GM23248 (cell line): ENCODE results near the gene OR1N2. TPM values are rescaled to one million over a fixed set of nuclear protein-coding genes. Genes with fewer than 3 reads are reported as not detected.
"Not testable (repeated sequence)": the region's sequence is repeated elsewhere in the genome, so short reads cannot be mapped to it uniquely, and the experiment has no call there.

ENCODE experiments used
- DNase-seq: peaks from one replicate; pipeline ENCODE4 v3.0.0-alpha.2; 2015
- H2AFZ ChIP-seq: fragments of 200-600 bp; sonication (generic); 2 replicates; pipeline ENCODE4 v1.6.1; 2016; ENCODE audit warnings: antibody characterized with exemption
- H3F3A ChIP-seq: fragments of 200-600 bp; sonication (generic); 2 replicates; pipeline ENCODE4 v1.6.1; 2016; ENCODE audit warnings: mild to moderate bottlenecking, antibody characterized with exemption, mixed run types; ENCODE audit not compliant: insufficient read depth
- H3K27ac ChIP-seq: fragments of 200-600 bp; sonication (generic); 2 replicates; pipeline ENCODE4 v1.5.1; 2016; ENCODE audit warnings: mild to moderate bottlenecking
- H3K27me3 ChIP-seq: fragments of 200-600 bp; sonication (generic); replicated peaks from 2 replicates; pipeline ENCODE4 v1.6.1; 2016; ENCODE audit warnings: mild to moderate bottlenecking; ENCODE audit not compliant: insufficient read depth
- H3K36me3 ChIP-seq: fragments of 200-600 bp; sonication (generic); 2 replicates; pipeline ENCODE4 v1.6.1; 2016; ENCODE audit warnings: low read depth, mild to moderate bottlenecking
- H3K4me1 ChIP-seq: fragments of 200-600 bp; sonication (generic); 2 replicates; pipeline ENCODE4 v1.6.1; 2016; ENCODE audit warnings: mild to moderate bottlenecking; ENCODE audit not compliant: insufficient read depth
- H3K4me2 ChIP-seq: fragments of 200-600 bp; sonication (generic); one replicate; pipeline ENCODE4 v1.6.1; 2016; ENCODE audit warnings: mild to moderate bottlenecking; ENCODE audit not compliant: unreplicated experiment
- H3K4me3 ChIP-seq: fragments of 200-600 bp; sonication (generic); 2 replicates; pipeline ENCODE4 v1.5.1; 2016; ENCODE audit warnings: mild to moderate bottlenecking
- H3K79me2 ChIP-seq: fragments of 200-600 bp; sonication (generic); 2 replicates; pipeline ENCODE4 v1.6.1; 2016; ENCODE audit warnings: mild to moderate bottlenecking; ENCODE audit not compliant: insufficient read depth
- H3K9ac ChIP-seq: fragments of 200-600 bp; sonication (generic); 2 replicates; pipeline ENCODE4 v1.6.1; 2016; ENCODE audit warnings: mild to moderate bottlenecking
- H3K9me2 ChIP-seq: fragments of 200-600 bp; sonication (generic); 2 replicates; pipeline ENCODE4 v1.6.1; 2016; ENCODE audit warnings: mixed run types, mild to moderate bottlenecking, moderate library complexity; ENCODE audit not compliant: insufficient read depth
- H3K9me3 ChIP-seq: fragments of 200-600 bp; sonication (generic); one replicate; pipeline ENCODE4 v1.6.1; 2017; ENCODE audit warnings: low read depth
- H4K20me1 ChIP-seq: fragments of 200-600 bp; sonication (generic); 2 replicates; pipeline ENCODE4 v1.6.0; 2016; ENCODE audit not compliant: insufficient read depth
- EZH2 ChIP-seq: fragments of 200-600 bp; sonication (generic); IDR thresholded peaks from 2 replicates; pipeline ENCODE4 v1.6.1; 2018; ENCODE audit warnings: antibody characterized with exemption, mild to moderate bottlenecking; ENCODE audit not compliant: insufficient read depth, poor library complexity, severe bottlenecking
- EZH2phosphoT487 ChIP-seq: fragments of 200-600 bp; sonication (generic); IDR thresholded peaks from 2 replicates; pipeline ENCODE4 v1.6.1; 2018; ENCODE audit warnings: antibody characterized with exemption, moderate library complexity, mild to moderate bottlenecking, low read depth; ENCODE audit not compliant: insufficient read depth
- WGBS, 2 experiments: methylation state at CpG; one replicate each; pipeline ENCODE4 v1.1.6; 2015 to 2017; ENCODE audit warnings: low lambda C conversion rate in 2 of 2, low coverage in 1 of 2; ENCODE audit errors: missing lambda C conversion rate in 2 of 2; 5-methylcytosine and 5-hydroxymethylcytosine counted together
- in situ Hi-C: fragments of 300-500 bp; cut with MboI; formaldehyde crosslinking; loops from 2 replicates; pipeline ENCODE4 v1.15.0; 2020
- polyA plus RNA-seq: library from polyadenylated mRNA; unstranded; fragments of >200 nt; fragmentation: Nextera tagmentation; extraction: Ambion mirVana; gene quantifications from 2 replicates; pipeline ENCODE4 v1.2.1, GENCODE V29; 2016
- total RNA-seq: library from RNA; depleted of rRNA; stranded (reverse); fragments of >200 nt; shearing (Covaris generic); gene quantifications from 2 replicates; pipeline ENCODE4 v1.2.3, GENCODE V29; 2014; rRNA removed

OR1N2 gene
- total and polyA plus RNA-seq, 2 experiments from 2014 or later: not detected

GRCh38 chr9:122579874-122580273, 27.0 kb downstream of the OR1N2 start:
- Histone ChIP-seq H3K9me3 (no peaks in the 10 kb centered on the region), H3K36me3 (no peaks in the 10 kb centered on the region), H2AFZ (no peak overlapping the region), H3K27me3 (no peaks in the 10 kb centered on the region), H3K4me2 (no peak overlapping the region), H3F3A (peaks cover 5% of the 10 kb centered on the region; the same call in 1 of the 2 replicates), H4K20me1 (no peaks in the 10 kb centered on the region), H3K27ac (no peak overlapping the region), H3K9ac (no peak overlapping the region), H3K79me2 (no peaks in the 10 kb centered on the region), H3K4me1 (peaks cover 14% of the 10 kb centered on the region), H3K9me2 (no peaks in the 10 kb centered on the region), H3K4me3 (no peak overlapping the region)
- TF ChIP-seq EZH2 (no peak), EZH2phosphoT487 (no peak)
- in situ Hi-C loops: no loop called here
- 80 to 81% methylated on average over 5 of the region's 5 CpGs for WGBS, 2 experiments
- DNase-seq: no peak

- Histone ChIP-seq H3K36me3 (no peaks in the 10 kb centered on the region), H3K27ac (peak overlapping the region; percentile 36; the same call in 1 of the 2 replicates), H3K79me2 (no peaks in the 10 kb centered on the region), H3K4me2 (peak overlapping the region; percentile 6), H3K9me2 (no peaks in the 10 kb centered on the region), H3K4me3 (no peak overlapping the region), H3K9ac (no peak overlapping the region), H3F3A (peaks cover 5% of the 10 kb centered on the region; the same call in 1 of the 2 replicates), H4K20me1 (no peaks in the 10 kb centered on the region), H3K4me1 (peaks cover 14% of the 10 kb centered on the region), H3K9me3 (no peaks in the 10 kb centered on the region), H3K27me3 (no peaks in the 10 kb centered on the region), H2AFZ (no peak overlapping the region)
- no peak for TF ChIP-seq EZH2
- in situ Hi-C loops: no loop called here
- DNase-seq: peak; percentile 85
- 61 to 64% methylated on average over 3 of the region's 3 CpGs for WGBS, 2 experiments
Observed at GRCh38 chr9:122580360-122580759, 27.4 kb downstream of the OR1N2 start.

- H3K36me3 ChIP-seq, H3F3A ChIP-seq, in situ Hi-C loops, H4K20me1 ChIP-seq, H3K9me2 ChIP-seq, H3K9me3 ChIP-seq, DNase-seq, H2AFZ ChIP-seq, H3K27me3 ChIP-seq, H3K9ac ChIP-seq, H3K4me3 ChIP-seq, H3K4me2 ChIP-seq, H3K79me2 ChIP-seq, H3K27ac ChIP-seq: not testable (repeated sequence)
- H3K4me1 ChIP-seq: peaks cover 14% of the 10 kb centered on the region
- WGBS, 2 experiments: 88 to 92% methylated on average over 8 of the region's 8 CpGs
Observed at GRCh38 chr9:122583284-122583683, 30.4 kb downstream of the OR1N2 start, which contains the start of gene OR1L8. TSS of gene OR1L8 (minus strand) at chr9:122583384. CDS start at chr9:122568477, 14,907 bp downstream.

Other genes starting within 250 kb of the OR1N2 start
- 39.6 and 51.5 TPM in 2 replicates for gene PTGS1, start 182.1 kb upstream of the OR1N2 start, total RNA-seq
- 43.8 and 44.9 TPM in 2 replicates for gene PTGS1, start 182.1 kb upstream of the OR1N2 start, polyA plus RNA-seq
- gene OR1J1, start 75.2 kb upstream of the OR1N2 start, total RNA-seq: not detected in 2 replicates
- gene OR1J1, start 75.2 kb upstream of the OR1N2 start, polyA plus RNA-seq: 0.19 TPM in 1 of 2 replicates, not detected in the other
- 0.22 TPM in 1 of 2 replicates, not detected in the other for gene OR1J2, start 42.3 kb upstream of the OR1N2 start, total RNA-seq
- gene OR1J2, start 42.3 kb upstream of the OR1N2 start, polyA plus RNA-seq: 0.20 and 0.28 TPM in 2 replicates
- gene OR1J4, start 34.0 kb upstream of the OR1N2 start, total RNA-seq: 0.22 TPM in 1 of 2 replicates, not detected in the other
- 0.42 and 0.80 TPM in 2 replicates for gene OR1J4, start 34.0 kb upstream of the OR1N2 start, polyA plus RNA-seq
- gene OR1N1, start 25.8 kb upstream of the OR1N2 start, total RNA-seq: not detected in 2 replicates
- not detected in 2 replicates for gene OR1N1, start 25.8 kb upstream of the OR1N2 start, polyA plus RNA-seq
- 0.22 TPM in 1 of 2 replicates, not detected in the other for gene OR1L8, start 30.3 kb downstream of the OR1N2 start, total RNA-seq
- gene OR1L8, start 30.3 kb downstream of the OR1N2 start, polyA plus RNA-seq: not detected in 2 replicates
- gene OR1Q1, start 61.6 kb downstream of the OR1N2 start, total RNA-seq: not detected in 2 replicates
- gene OR1Q1, start 61.6 kb downstream of the OR1N2 start, polyA plus RNA-seq: 0.26 TPM in 1 of 2 replicates, not detected in the other
- not detected in 2 replicates for gene OR1B1, start 104.5 kb downstream of the OR1N2 start, total RNA-seq
- gene OR1B1, start 104.5 kb downstream of the OR1N2 start, polyA plus RNA-seq: not detected in 2 replicates
- not detected in 2 replicates for gene OR1L1, start 108.6 kb downstream of the OR1N2 start, total RNA-seq
- gene OR1L1, start 108.6 kb downstream of the OR1N2 start, polyA plus RNA-seq: not detected in 2 replicates
- not detected in 2 replicates for gene OR1L3, start 122.0 kb downstream of the OR1N2 start, total RNA-seq
- gene OR1L3, start 122.0 kb downstream of the OR1N2 start, polyA plus RNA-seq: not detected in 2 replicates
- not detected in 2 replicates for gene OR1L4, start 170.9 kb downstream of the OR1N2 start, total RNA-seq
- gene OR1L4, start 170.9 kb downstream of the OR1N2 start, polyA plus RNA-seq: not detected in 2 replicates
- gene OR1L6, start 189.2 kb downstream of the OR1N2 start, total RNA-seq: not detected in 2 replicates
- gene OR1L6, start 189.2 kb downstream of the OR1N2 start, polyA plus RNA-seq: not detected in 2 replicates
- gene OR5C1, start 235.8 kb downstream of the OR1N2 start, total RNA-seq: not detected in 2 replicates
- gene OR5C1, start 235.8 kb downstream of the OR1N2 start, polyA plus RNA-seq: not detected in 2 replicates
- gene OR1K1, start 247.0 kb downstream of the OR1N2 start, total RNA-seq: not detected in 2 replicates
- not detected in 2 replicates for gene OR1K1, start 247.0 kb downstream of the OR1N2 start, polyA plus RNA-seq